ENCODE results near the gene INVS.

GRCh38 chr9:100056561-100056960 is 42.5 kb upstream of the INVS start:
- TF ChIP-seq, protein P1, sequence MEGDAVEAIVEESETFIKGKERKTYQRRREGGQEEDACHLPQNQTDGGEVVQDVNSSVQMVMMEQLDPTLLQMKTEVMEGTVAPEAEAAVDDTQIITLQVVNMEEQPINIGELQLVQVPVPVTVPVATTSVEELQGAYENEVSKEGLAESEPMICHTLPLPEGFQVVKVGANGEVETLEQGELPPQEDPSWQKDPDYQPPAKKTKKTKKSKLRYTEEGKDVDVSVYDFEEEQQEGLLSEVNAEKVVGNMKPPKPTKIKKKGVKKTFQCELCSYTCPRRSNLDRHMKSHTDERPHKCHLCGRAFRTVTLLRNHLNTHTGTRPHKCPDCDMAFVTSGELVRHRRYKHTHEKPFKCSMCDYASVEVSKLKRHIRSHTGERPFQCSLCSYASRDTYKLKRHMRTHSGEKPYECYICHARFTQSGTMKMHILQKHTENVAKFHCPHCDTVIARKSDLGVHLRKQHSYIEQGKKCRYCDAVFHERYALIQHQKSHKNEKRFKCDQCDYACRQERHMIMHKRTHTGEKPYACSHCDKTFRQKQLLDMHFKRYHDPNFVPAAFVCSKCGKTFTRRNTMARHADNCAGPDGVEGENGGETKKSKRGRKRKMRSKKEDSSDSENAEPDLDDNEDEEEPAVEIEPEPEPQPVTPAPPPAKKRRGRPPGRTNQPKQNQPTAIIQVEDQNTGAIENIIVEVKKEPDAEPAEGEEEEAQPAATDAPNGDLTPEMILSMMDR (IDR thresholded peaks at IDR 0.05 in 4 of 5, conservative IDR thresholded peaks at IDR 0.05 in 1 of 5) = no peak
- TF ChIP-seq POLR2A (IDR thresholded peaks at IDR 0.05) = no peak
